ENCODE results near the gene TTLL11.

Gene TTLL11

DNA sequence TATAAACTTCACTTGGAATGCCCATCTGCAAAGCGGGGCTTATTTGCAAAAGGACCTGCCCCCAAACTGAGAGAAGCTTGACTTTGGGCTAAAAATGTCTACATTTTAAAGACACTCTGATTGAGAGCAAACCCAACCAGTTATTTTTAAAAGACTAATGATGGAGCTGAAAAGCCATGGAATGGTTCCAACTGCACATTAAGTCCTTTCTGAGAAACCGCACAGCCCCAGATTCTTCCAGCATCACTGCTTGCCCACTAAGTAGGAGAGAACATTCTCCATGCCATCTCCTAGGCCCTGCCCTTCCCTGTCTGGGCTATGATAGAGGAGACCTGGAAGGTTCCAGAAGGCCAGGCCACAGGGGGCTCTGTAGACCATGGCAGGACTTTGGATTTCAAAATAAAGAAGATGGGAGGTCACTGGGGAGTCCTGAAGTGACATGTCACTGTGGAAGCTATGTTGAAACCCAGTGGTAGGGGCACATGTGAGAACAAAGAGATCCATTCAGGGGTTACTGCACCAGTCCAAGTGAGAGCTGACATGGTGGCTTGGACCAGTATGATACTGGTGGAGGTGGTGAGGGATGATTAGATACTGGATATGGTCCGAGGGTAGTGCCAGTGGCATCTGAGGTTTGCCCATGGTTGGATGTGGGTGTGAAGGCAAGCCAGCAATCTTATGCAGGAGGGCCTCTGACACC, 262.5 kb downstream of the TTLL11 start:
- Histone ChIP-seq H3K36me3 (ENCODE audit: insufficient read depth, low read length) (no peaks in the 10 kb centered on the region), H3F3A (ENCODE audit: low read depth) (no peaks in the 10 kb centered on the region), H3K79me2 (ENCODE audit: insufficient read depth, low read length) (no peaks in the 10 kb centered on the region), H3K4me3 (ENCODE audit: low read length, poor library complexity, severe bottlenecking) (no peak overlapping the region), H3K9ac (ENCODE audit: low read depth, low read length, poor library complexity, severe bottlenecking) (no peak overlapping the region), H3K27me3 (ENCODE audit: insufficient read depth, low read length, poor library complexity, severe bottlenecking) (no peaks in the 10 kb centered on the region), H3K4me2 (ENCODE audit: low read depth, low read length, poor library complexity, severe bottlenecking) (no peak overlapping the region), H3K4me1 (ENCODE audit: insufficient read depth, low read length, poor library complexity, severe bottlenecking) (no peaks in the 10 kb centered on the region), H4K20me1 (ENCODE audit: insufficient read depth, low read length, poor library complexity, severe bottlenecking) (no peaks in the 10 kb centered on the region), H2AFZ (ENCODE audit: low read length) (no peak overlapping the region), H3K9me3 (ENCODE audit: insufficient read depth, low read depth, low read length) (no peaks in the 10 kb centered on the region), H3K9me2 (replicated peaks; ENCODE audit: low read depth, low read length) (no peaks in the 10 kb centered on the region)
- TF ChIP-seq EZH2phosphoT487 (IDR thresholded peaks at IDR 0.05; ENCODE audit: borderline replicate concordance) = no peak
- TF ChIP-seq, protein P1, sequence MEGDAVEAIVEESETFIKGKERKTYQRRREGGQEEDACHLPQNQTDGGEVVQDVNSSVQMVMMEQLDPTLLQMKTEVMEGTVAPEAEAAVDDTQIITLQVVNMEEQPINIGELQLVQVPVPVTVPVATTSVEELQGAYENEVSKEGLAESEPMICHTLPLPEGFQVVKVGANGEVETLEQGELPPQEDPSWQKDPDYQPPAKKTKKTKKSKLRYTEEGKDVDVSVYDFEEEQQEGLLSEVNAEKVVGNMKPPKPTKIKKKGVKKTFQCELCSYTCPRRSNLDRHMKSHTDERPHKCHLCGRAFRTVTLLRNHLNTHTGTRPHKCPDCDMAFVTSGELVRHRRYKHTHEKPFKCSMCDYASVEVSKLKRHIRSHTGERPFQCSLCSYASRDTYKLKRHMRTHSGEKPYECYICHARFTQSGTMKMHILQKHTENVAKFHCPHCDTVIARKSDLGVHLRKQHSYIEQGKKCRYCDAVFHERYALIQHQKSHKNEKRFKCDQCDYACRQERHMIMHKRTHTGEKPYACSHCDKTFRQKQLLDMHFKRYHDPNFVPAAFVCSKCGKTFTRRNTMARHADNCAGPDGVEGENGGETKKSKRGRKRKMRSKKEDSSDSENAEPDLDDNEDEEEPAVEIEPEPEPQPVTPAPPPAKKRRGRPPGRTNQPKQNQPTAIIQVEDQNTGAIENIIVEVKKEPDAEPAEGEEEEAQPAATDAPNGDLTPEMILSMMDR (conservative IDR thresholded peaks at IDR 0.05; ENCODE audit: low read length) = no peak

GRCh38 chr9:121827251-121827967, 265.7 kb downstream of the TTLL11 start:
- no peaks in the 10 kb centered on the region for H3K4me1 ChIP-seq (ENCODE audit: insufficient read depth, low read length, poor library complexity, severe bottlenecking)
- no peak overlapping the region for H2AFZ ChIP-seq (ENCODE audit: low read length)
- no peaks in the 10 kb centered on the region for H3K9me2 ChIP-seq (replicated peaks; ENCODE audit: low read depth, low read length)
- no peak overlapping the region for H3K9ac ChIP-seq (ENCODE audit: low read depth, low read length, poor library complexity, severe bottlenecking)
- no peaks in the 10 kb centered on the region for H3K27me3 ChIP-seq (ENCODE audit: insufficient read depth, low read length, poor library complexity, severe bottlenecking)
- no peaks in the 10 kb centered on the region for H4K20me1 ChIP-seq (ENCODE audit: insufficient read depth, low read length, poor library complexity, severe bottlenecking)
- no peaks in the 10 kb centered on the region; the same call in 1 of the 2 replicates for H3F3A ChIP-seq (ENCODE audit: low read depth)
- TF ChIP-seq, protein P1 (conservative IDR thresholded peaks at IDR 0.05; ENCODE audit: low read length) = no peak
- TF ChIP-seq EZH2phosphoT487 (IDR thresholded peaks at IDR 0.05; ENCODE audit: borderline replicate concordance) = no peak
- no peaks in the 10 kb centered on the region for H3K36me3 ChIP-seq (ENCODE audit: insufficient read depth, low read length)
- H3K4me2 ChIP-seq (ENCODE audit: low read depth, low read length, poor library complexity, severe bottlenecking) = no peak overlapping the region
- no peaks in the 10 kb centered on the region for H3K79me2 ChIP-seq (ENCODE audit: insufficient read depth, low read length)
- H3K9me3 ChIP-seq (ENCODE audit: insufficient read depth, low read depth, low read length) = no peaks in the 10 kb centered on the region
- H3K4me3 ChIP-seq (ENCODE audit: low read length, poor library complexity, severe bottlenecking) = no peak overlapping the region

- no peak for TF ChIP-seq EZH2phosphoT487 (IDR thresholded peaks at IDR 0.05; ENCODE audit: borderline replicate concordance)
- TF ChIP-seq, protein P1 (conservative IDR thresholded peaks at IDR 0.05; ENCODE audit: low read length) = no peak
- Histone ChIP-seq H3K4me3 (ENCODE audit: low read length, poor library complexity, severe bottlenecking) (no peak overlapping the region), H3K79me2 (ENCODE audit: insufficient read depth, low read length) (no peaks in the 10 kb centered on the region), H3F3A (ENCODE audit: low read depth) (no peaks in the 10 kb centered on the region; the same call in 1 of the 2 replicates), H3K36me3 (ENCODE audit: insufficient read depth, low read length) (no peaks in the 10 kb centered on the region), H3K9ac (ENCODE audit: low read depth, low read length, poor library complexity, severe bottlenecking) (no peak overlapping the region), H4K20me1 (ENCODE audit: insufficient read depth, low read length, poor library complexity, severe bottlenecking) (no peaks in the 10 kb centered on the region), H3K9me2 (replicated peaks; ENCODE audit: low read depth, low read length) (no peaks in the 10 kb centered on the region), H3K9me3 (ENCODE audit: insufficient read depth, low read depth, low read length) (no peaks in the 10 kb centered on the region), H3K4me2 (ENCODE audit: low read depth, low read length, poor library complexity, severe bottlenecking) (no peak overlapping the region), H2AFZ (ENCODE audit: low read length) (no peak overlapping the region), H3K4me1 (ENCODE audit: insufficient read depth, low read length, poor library complexity, severe bottlenecking) (peaks cover 5% of the 10 kb centered on the region), H3K27me3 (ENCODE audit: insufficient read depth, low read length, poor library complexity, severe bottlenecking) (no peaks in the 10 kb centered on the region)
These were observed 266.4 kb downstream of the TTLL11 start for GRCh38 chr9:121826711-121827110.

Measured in Loucy (cell line).